ENCODE data around the gene CD1B.
"Not testable (repeated sequence)": the region's sequence is repeated elsewhere in the genome, so short reads cannot be mapped to it uniquely, and the experiment has no call there.

CD1B gene

GRCh38 chr1:158329300-158329699, 2.0 kb downstream of the CD1B start:
- DNase-seq = no peak

GRCh38 chr1:158328426-158328825, 2.9 kb downstream of the CD1B start:
- DNase-seq = no peak

GRCh38 chr1:158327481-158327880, 3.9 kb downstream of the CD1B start:
- no peak for DNase-seq

- DNase-seq = no peak
Measured at GRCh38 chr1:158324395-158324794, 6.9 kb downstream of the CD1B start.

- DNase-seq = no peak
Measured at GRCh38 chr1:158323866-158324265, 7.5 kb downstream of the CD1B start.

GRCh38 chr1:158311066-158311465, 20.3 kb downstream of the CD1B start:
- no peak for DNase-seq

- no peak for DNase-seq
Measured at GRCh38 chr1:158310623-158311022, 20.7 kb downstream of the CD1B start.

- no peak for DNase-seq
Measured at GRCh38 chr1:158295791-158296190, 35.5 kb downstream of the CD1B start.

GRCh38 chr1:158290321-158290844, 40.9 kb downstream of the CD1B start:
- DNase-seq = no peak

GRCh38 chr1:158289811-158290210, 41.5 kb downstream of the CD1B start, which contains the start of gene CD1C:
Gene CD1C, plus strand, starts transcription at chr1:158289923. Its CDS starts 142 bp downstream, at chr1:158290065.
- DNase-seq = no peak

- DNase-seq = no peak
Measured at GRCh38 chr1:158286941-158287346, 44.4 kb downstream of the CD1B start.

GRCh38 chr1:158286487-158286886, 44.8 kb downstream of the CD1B start:
- no peak for DNase-seq

GRCh38 chr1:158285756-158286241, 45.5 kb downstream of the CD1B start:
- peak in 24 of 56 donors; percentile 2 to 38 (median 10) for DNase-seq

- DNase-seq = no peak
Measured at GRCh38 chr1:158283965-158284364, 47.4 kb downstream of the CD1B start.

- not testable (repeated sequence) for DNase-seq
Measured at GRCh38 chr1:158282421-158282820, 48.9 kb downstream of the CD1B start.
